ENCODE results near the gene METTL16.

- TF ChIP-seq EZH2 (IDR thresholded peaks at IDR 0.05; ENCODE audit: low read depth, unreplicated experiment), result no peak
- TF ChIP-seq CTCF (conservative IDR thresholded peaks at IDR 0.05; ENCODE audit: low read depth in 2 of 2), result no peak
- no peak for TF ChIP-seq REST (IDR thresholded peaks at IDR 0.05; ENCODE audit: unreplicated experiment)
- no peak for TF ChIP-seq ETS1 (IDR thresholded peaks at IDR 0.05)
- no peak for TF ChIP-seq NANOG (IDR thresholded peaks at IDR 0.05; ENCODE audit: borderline replicate concordance)
- no peak for TF ChIP-seq POLR2AphosphoS5 (IDR thresholded peaks at IDR 0.05; ENCODE audit: low read depth)
- TF ChIP-seq CREB1 (CRISPR knock-in tag; IDR thresholded peaks at IDR 0.05; ENCODE audit: low read depth), result no peak
- TF ChIP-seq ZNF331 (CRISPR knock-in tag; IDR thresholded peaks at IDR 0.05; ENCODE audit: low read depth), result no peak
- no peak for TF ChIP-seq STAT1 (IDR thresholded peaks at IDR 0.05; ENCODE audit: unreplicated experiment)
- no peak for TF ChIP-seq EZH2phosphoT487 (IDR thresholded peaks at IDR 0.05; ENCODE audit: unreplicated experiment)
- TF ChIP-seq ZNF114 (CRISPR knock-in tag; IDR thresholded peaks at IDR 0.05), result no peak
- TF ChIP-seq JUNB (IDR thresholded peaks at IDR 0.05; ENCODE audit: unreplicated experiment), result no peak
These were observed 93.1 kb downstream of the METTL16 start for GRCh38 chr17:2418572-2418971.

Data from GM23338 (cell line).